Testis (tissue), 3 donors: ENCODE measurements around the gene CCM2. TPM values are rescaled to one million over a fixed set of nuclear protein-coding genes. Genes with fewer than 3 reads are reported as not detected.

ENCODE experiments used
- DNase-seq: peaks from one replicate; pipeline ENCODE4 v3.0.0-alpha.2; 2019
- H3K27ac ChIP-seq, 2 donors: fragments of 200-600 bp; sonication (generic); one replicate each; pipeline ENCODE4 v1.5.1; 2019
- H3K27me3 ChIP-seq: fragments of 200-600 bp; sonication (generic); one replicate; pipeline ENCODE4 v1.5.1; 2019
- H3K36me3 ChIP-seq: fragments of 200-600 bp; sonication (generic); one replicate; pipeline ENCODE4 v1.5.1; 2017; ENCODE audit warnings: low read depth; ENCODE audit errors: missing control alignments
- H3K4me1 ChIP-seq: fragments of 200-600 bp; sonication (generic); one replicate; pipeline ENCODE4 v1.5.1; 2019
- H3K4me3 ChIP-seq, 2 donors: fragments of 200-600 bp; sonication (generic); one replicate each; pipeline ENCODE4 v1.5.1; 2017 to 2019
- H3K9me3 ChIP-seq: fragments of 200-600 bp; sonication (generic); one replicate; pipeline ENCODE4 v1.5.1; 2017
- CTCF ChIP-seq, 3 experiments: fragments of 450-650 bp in 2 of 3; fragments of 200-600 bp in 1 of 3; sonication (generic) in 1 of 3; IDR thresholded peaks; one replicate each; pipeline ENCODE4 v1.5.1; 2016 to 2019; ENCODE audit warnings: antibody characterized with exemption in 3 of 3, mild to moderate bottlenecking in 2 of 3, moderate library complexity in 1 of 3
- POLR2A ChIP-seq: fragments of 450-650 bp; IDR thresholded peaks from one replicate; pipeline ENCODE4 v1.6.1; 2017; ENCODE audit warnings: antibody characterized with exemption, mild to moderate bottlenecking, moderate library complexity
- WGBS, 2 donors: methylation state at CpG; one replicate each; pipeline ENCODE4 v1.1.5; 2018; 5-methylcytosine and 5-hydroxymethylcytosine counted together
- intact Hi-C: fragments of 100-400 bp; cut with DNase I; formaldehyde crosslinking; loops from one replicate; pipeline ENCODE4 v1.15.1; 2023; ENCODE audit warnings: low total_unique reads
- polyA plus RNA-seq: library from polyadenylated mRNA; stranded (reverse); fragments of 350-450 nt; fragmentation: Illumina TruSeq; extraction: RNeasy Lipid Tissue Mini Kit (QIAGEN cat#74804); gene quantifications from one replicate; pipeline ENCODE4 v1.2.3, GENCODE V29; 2014; ENCODE audit warnings: low read depth, low replicate concordance; ENCODE audit not compliant: insufficient read depth
- total RNA-seq, 2 donors: library from RNA; depleted of rRNA; stranded (reverse); fragments of >200 nt; gene quantifications; one replicate each; pipeline ENCODE4 v1.2.3, GENCODE V29; 2016

CCM2 gene
- total and polyA plus RNA-seq, 3 donors from 2014 or later: 57.6 to 95.1 (median 85.4) TPM

GRCh38 chr7:45103958-45104843 is 104.2 kb downstream of the CCM2 start:
- Histone ChIP-seq H3K4me3 (no peak overlapping the region), H3K4me1 (peaks cover 4% of the 10 kb centered on the region), H3K27me3 (no peaks in the 10 kb centered on the region), H3K36me3 (no peaks in the 10 kb centered on the region), H3K27ac (no peak overlapping the region), H3K9me3 (no peaks in the 10 kb centered on the region)
- DNase-seq: no peak
- WGBS, 2 donors: 70 to 98% methylated on average over 2 to 17 of the region's 17 CpGs
- no peak for TF ChIP-seq CTCF (IDR thresholded peaks at IDR 0.05)
- TF ChIP-seq POLR2A: no peak
- intact Hi-C loops: loop anchor here (10.0 kb wide), 1 partner anchor 119 kb away; no protein-coding TSS in a partner anchor

- 88 to 89% methylated on average over 8 to 12 of the region's 12 CpGs for WGBS, 2 donors
- TF ChIP-seq POLR2A: no peak
- no peak for TF ChIP-seq CTCF (IDR thresholded peaks at IDR 0.05)
- no peaks in the 10 kb centered on the region for H3K36me3 ChIP-seq
- intact Hi-C loops: loop anchor here (10.0 kb wide), 1 partner anchor 120 kb away; no protein-coding TSS in a partner anchor
- H3K27me3 ChIP-seq: no peaks in the 10 kb centered on the region
- no peak overlapping the region for H3K27ac ChIP-seq
- no peak for DNase-seq
- no peaks in the 10 kb centered on the region for H3K9me3 ChIP-seq
- peaks cover 4% of the 10 kb centered on the region for H3K4me1 ChIP-seq
- no peak overlapping the region for H3K4me3 ChIP-seq
Measured at GRCh38 chr7:45104844-45105587, 105.0 kb downstream of the CCM2 start.

GRCh38 chr7:45105588-45106188 is 105.7 kb downstream of the CCM2 start:
- Histone ChIP-seq H3K9me3 (no peaks in the 10 kb centered on the region), H3K27me3 (no peaks in the 10 kb centered on the region), H3K36me3 (no peaks in the 10 kb centered on the region), H3K4me1 (peaks cover 11% of the 10 kb centered on the region), H3K4me3 (no peak overlapping the region), H3K27ac (no peak overlapping the region)
- intact Hi-C loops: loop anchor here (10.0 kb wide), 1 partner anchor 121 kb away; no protein-coding TSS in a partner anchor
- DNase-seq: no peak
- TF ChIP-seq CTCF (IDR thresholded peaks at IDR 0.05): no peak
- TF ChIP-seq POLR2A: no peak
- 88 to 94% methylated on average over 8 of the region's 8 CpGs for WGBS, 2 donors

- no peaks in the 10 kb centered on the region for H3K9me3 ChIP-seq
- intact Hi-C loops: loop anchor here (10.0 kb wide), 1 partner anchor 122 kb away; no protein-coding TSS in a partner anchor
- no peaks in the 10 kb centered on the region for H3K27me3 ChIP-seq
- no peak overlapping the region for H3K4me3 ChIP-seq
- WGBS, 2 donors: 71 to 89% methylated on average over 7 to 8 of the region's 8 CpGs
- no peak overlapping the region for H3K27ac ChIP-seq
- H3K36me3 ChIP-seq: no peaks in the 10 kb centered on the region
- TF ChIP-seq POLR2A (no peak), CTCF (IDR thresholded peaks at IDR 0.05) (no peak)
- H3K4me1 ChIP-seq: peaks cover 12% of the 10 kb centered on the region
- DNase-seq: no peak
Measured at GRCh38 chr7:45106820-45107219, 106.8 kb downstream of the CCM2 start.
